ENCODE results near the gene PGA5.

DNA sequence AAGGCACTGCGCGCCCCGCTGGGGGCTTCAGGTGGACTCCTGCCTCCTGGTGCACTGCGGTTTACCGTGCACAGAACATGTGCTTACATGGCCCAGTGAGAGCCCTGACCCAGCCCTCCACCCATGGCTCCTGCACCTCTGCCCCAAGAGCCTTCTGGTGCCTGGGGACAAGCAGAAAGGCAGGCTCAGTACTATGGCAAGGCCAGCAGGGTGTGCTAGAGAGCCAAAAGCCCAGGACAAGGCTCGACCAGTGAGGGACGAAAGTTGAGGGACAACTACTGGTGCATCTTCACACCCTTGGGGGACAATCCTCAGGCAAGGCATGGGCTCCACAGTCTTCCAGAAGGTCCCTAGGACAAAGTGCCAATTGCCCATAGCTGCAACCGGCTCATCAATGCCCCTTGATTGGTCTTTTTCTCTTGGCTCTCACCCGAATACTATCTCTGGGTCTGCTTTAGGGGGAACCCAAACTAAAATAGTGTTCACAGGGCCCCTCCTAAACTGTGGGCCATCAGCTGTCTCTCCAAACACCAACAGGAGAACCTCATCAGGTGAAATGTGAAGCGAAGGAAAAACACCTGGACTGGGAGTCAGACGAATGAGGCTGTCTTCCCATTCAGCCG, 13.5 kb downstream of the PGA5 start:
- TF ChIP-seq, protein P1, sequence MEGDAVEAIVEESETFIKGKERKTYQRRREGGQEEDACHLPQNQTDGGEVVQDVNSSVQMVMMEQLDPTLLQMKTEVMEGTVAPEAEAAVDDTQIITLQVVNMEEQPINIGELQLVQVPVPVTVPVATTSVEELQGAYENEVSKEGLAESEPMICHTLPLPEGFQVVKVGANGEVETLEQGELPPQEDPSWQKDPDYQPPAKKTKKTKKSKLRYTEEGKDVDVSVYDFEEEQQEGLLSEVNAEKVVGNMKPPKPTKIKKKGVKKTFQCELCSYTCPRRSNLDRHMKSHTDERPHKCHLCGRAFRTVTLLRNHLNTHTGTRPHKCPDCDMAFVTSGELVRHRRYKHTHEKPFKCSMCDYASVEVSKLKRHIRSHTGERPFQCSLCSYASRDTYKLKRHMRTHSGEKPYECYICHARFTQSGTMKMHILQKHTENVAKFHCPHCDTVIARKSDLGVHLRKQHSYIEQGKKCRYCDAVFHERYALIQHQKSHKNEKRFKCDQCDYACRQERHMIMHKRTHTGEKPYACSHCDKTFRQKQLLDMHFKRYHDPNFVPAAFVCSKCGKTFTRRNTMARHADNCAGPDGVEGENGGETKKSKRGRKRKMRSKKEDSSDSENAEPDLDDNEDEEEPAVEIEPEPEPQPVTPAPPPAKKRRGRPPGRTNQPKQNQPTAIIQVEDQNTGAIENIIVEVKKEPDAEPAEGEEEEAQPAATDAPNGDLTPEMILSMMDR (IDR thresholded peaks at IDR 0.05) = peak; percentile 65 to 87 (median 84)
- no peak for TF ChIP-seq POLR2A (IDR thresholded peaks at IDR 0.05)
- TF ChIP-seq EP300 (IDR thresholded peaks at IDR 0.05; ENCODE audit: low read depth) = no peak
- TF ChIP-seq POLR2AphosphoS5 (IDR thresholded peaks at IDR 0.05) = no peak
